NCI-H2196 (cell line): Measurements from ENCODE around the gene GAS7.

Experiments
- DNase-seq: peaks from one replicate; lab custom pipeline; 2025; ENCODE audit not compliant: unreplicated experiment; lab: John Stamatoyannopoulos, UW

GAS7 gene

GRCh38 chr17:10053782-10054540, 144.4 kb downstream of the GAS7 start:
- DNase-seq = no peak

- no peak for DNase-seq
These were observed 146.1 kb downstream of the GAS7 start for GRCh38 chr17:10052106-10052813.

GRCh38 chr17:10051112-10051511, 147.3 kb downstream of the GAS7 start:
- no peak for DNase-seq

GRCh38 chr17:10050597-10051101, 147.8 kb downstream of the GAS7 start:
- DNase-seq = no peak

GRCh38 chr17:10048629-10049350, 149.6 kb downstream of the GAS7 start:
- DNase-seq = no peak

GRCh38 chr17:10046786-10047785, 151.3 kb downstream of the GAS7 start:
- no peak for DNase-seq

DNA sequence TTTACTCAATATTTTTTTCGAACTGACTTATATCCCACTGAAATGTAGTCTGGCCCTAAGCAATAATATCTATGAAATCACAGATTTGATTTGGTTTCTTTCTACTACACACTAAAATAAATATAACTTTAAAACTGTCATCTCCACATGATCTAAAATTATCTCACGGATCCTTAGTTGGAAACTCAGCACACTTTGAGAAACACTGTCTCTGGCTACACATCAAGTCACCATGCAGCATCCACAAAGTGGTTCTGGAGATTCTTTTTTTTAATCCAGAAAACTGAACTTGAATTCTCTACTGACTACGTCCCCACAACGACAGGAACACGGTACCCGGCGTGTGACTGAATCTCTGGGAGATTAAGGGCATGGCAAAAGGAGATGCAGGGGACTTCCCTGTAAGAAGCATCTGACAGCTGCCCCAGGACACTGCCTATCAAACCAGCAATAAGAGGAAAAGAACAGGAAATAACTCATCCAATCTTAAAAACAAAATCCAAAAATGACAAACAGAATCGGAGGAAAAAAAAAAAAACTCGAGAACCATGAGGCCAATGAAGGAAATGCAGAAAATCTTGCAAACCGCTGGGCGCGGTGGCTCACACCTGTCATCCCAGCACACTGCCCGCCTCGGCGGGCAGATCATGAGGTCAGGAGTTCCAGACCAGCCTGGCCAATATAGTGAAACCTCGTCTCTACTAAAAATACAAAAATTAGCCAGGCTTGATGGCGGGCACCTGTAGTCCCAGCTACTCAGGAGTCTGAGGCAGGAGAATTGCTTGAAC, 152.3 kb downstream of the GAS7 start:
- no peak for DNase-seq

DNA sequence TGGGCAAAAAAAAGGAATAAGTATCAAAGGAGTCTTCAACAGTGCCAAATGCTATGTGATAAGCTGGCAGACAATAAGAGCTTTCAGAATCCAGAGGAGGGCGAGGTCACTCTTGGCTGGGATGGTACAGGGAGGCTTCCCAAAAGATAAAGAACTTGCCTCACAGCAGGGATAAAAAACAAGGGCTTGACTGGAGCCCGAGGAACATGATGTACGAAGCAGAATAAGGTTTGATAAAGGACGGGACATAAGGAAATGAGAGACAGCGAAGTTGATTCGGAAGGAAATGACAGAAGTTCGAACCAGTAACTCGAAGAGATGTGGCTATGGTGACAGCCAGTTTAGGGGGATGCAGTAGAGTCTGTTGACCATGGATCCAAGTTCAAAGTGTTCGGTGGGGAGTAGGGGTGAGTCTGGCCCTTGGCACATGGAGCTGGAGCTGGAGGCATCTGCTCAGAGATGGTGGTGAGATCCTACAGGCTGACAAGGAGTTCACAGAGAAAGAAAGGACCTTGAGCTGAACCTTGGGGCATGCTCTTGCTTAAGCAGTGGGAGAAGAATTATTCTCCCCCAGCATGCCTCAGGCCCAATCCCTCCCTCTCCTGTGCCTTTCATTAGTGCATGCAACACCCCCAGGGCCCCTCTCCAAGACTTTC, 155.7 kb downstream of the GAS7 start:
- no peak for DNase-seq

GRCh38 chr17:10041916-10042588, 156.4 kb downstream of the GAS7 start:
- no peak for DNase-seq

- no peak for DNase-seq
These were observed 157.2 kb downstream of the GAS7 start for GRCh38 chr17:10041287-10041612.

GRCh38 chr17:10036511-10037061, 161.8 kb downstream of the GAS7 start:
- DNase-seq = no peak

GRCh38 chr17:10035885-10036284, 162.5 kb downstream of the GAS7 start:
- DNase-seq = no peak

DNA sequence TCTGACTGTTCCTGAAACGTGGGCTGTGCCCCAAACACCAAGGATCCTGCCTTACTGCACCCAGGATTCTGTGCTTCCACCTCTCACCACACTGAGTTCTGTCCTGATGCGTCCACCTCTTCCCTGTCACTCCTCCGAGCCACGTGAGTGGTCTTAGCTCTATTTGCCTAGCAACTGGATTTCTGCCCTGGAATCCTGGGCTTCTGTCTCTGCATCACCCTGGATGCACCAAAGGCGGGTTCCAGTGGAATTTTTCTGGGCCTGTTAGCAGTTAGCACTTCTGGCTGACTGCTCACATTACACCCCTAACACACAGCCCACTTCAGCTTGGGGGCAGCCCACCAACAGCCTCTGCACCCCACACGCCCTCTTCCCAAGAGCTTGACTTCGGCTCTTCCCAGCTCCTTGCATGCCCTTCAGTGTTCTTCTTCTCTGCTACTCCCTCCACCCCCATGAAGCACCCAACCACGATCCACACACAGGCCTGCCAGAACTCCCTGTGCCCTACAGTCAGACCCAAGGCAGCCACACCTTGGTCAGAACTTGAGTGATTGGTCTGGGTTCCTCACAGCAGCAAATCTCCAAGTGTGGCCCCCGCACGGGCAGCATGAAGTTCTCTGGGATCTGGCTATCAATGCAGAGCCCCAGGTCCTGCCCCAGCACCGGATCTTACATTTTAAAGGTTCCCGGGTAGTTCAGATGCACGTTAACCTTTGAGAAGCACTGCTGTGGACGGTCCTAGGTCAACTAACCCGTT, 163.5 kb downstream of the GAS7 start:
- DNase-seq = no peak

GRCh38 chr17:10033959-10034358, 164.4 kb downstream of the GAS7 start:
- no peak for DNase-seq

GRCh38 chr17:10033449-10033848, 165.0 kb downstream of the GAS7 start:
- no peak for DNase-seq

DNA sequence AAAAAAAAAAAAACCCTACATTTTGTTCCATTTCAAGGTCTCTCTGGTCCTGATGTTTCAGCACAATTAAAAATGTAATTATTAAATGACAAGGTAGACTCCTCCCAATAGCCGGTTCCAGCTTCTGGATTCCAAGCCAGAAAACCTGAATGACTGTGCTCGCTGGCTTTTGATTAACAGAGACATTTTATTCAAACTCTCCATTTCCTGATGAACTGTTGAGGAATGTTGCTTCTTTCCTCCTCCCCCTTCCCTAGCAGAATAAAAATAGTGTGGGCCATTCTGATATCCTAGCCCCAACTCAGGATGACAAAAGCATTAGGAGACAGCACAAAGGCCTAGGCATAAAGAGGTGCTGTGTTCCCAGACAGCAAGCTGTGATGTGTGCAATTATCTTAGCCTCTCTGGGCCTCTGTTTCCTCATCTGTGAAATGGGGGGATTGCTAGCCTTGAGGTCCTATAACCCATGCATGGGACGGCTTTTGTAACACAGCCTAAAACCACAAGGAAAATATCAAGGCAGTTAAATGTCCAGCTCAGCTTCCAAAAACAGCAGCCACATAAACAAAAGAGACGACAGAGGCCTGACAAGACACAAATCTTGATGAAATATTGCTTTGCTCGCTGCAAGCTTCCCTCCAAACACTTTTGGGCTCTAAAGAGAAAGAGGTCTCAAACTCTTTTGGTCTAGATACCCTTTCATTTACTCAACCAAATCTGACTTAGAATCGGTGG, 166.1 kb downstream of the GAS7 start:
- no peak for DNase-seq

- no peak for DNase-seq
These were observed 166.8 kb downstream of the GAS7 start for GRCh38 chr17:10031606-10032005.
